HepG2 (cell line): ENCODE results near the gene DDX1. TPM values are rescaled to one million over a fixed set of nuclear protein-coding genes. Genes with fewer than 3 reads are reported as not detected.

Experiments
- EEA1 ChIP-seq: sonication (generic); formaldehyde crosslinking; IDR thresholded peaks from 2 replicates; pipeline ENCODE4 v1.5.1; 2020; ENCODE audit warnings: mild to moderate bottlenecking, missing genetic modification reagents, borderline replicate concordance
- GRHL1 ChIP-seq: sonication (generic); formaldehyde crosslinking; conservative IDR thresholded peaks from 2 replicates; pipeline ENCODE4 v1.8.0; 2022; ENCODE audit warnings: missing genetic modification reagents
- LBX2 ChIP-seq: sonication (generic); formaldehyde crosslinking; IDR thresholded peaks from 2 replicates; pipeline ENCODE4 v1.5.0; 2020; ENCODE audit warnings: missing genetic modification reagents, mild to moderate bottlenecking, borderline replicate concordance
- PCBP2 ChIP-seq: fragments of 200-400 bp; formaldehyde crosslinking; optimal IDR thresholded peaks from 2 replicates; pipeline ENCODE3; 2018; ENCODE audit warnings: low read length, low read depth; ENCODE audit not compliant: poor library complexity, severe bottlenecking
- SIX4 ChIP-seq: sonication (generic); formaldehyde crosslinking; IDR thresholded peaks from 2 replicates; pipeline ENCODE4 v1.4.0; 2020; ENCODE audit warnings: missing genetic modification reagents
- SNAI1 ChIP-seq: sonication (generic); formaldehyde crosslinking; IDR thresholded peaks from 2 replicates; pipeline ENCODE4 v1.5.0; 2020; ENCODE audit warnings: mild to moderate bottlenecking, missing genetic modification reagents, borderline replicate concordance
- XBP1 ChIP-seq: sonication (generic); formaldehyde crosslinking; IDR thresholded peaks from 2 replicates; pipeline ENCODE4 v1.5.0; 2020; ENCODE audit warnings: missing genetic modification reagents
- ZBTB14 ChIP-seq: sonication (generic); formaldehyde crosslinking; IDR thresholded peaks from 2 replicates; pipeline ENCODE4 v1.4.0; 2020; ENCODE audit warnings: missing genetic modification reagents
- ZIK1 ChIP-seq: sonication (generic); formaldehyde crosslinking; IDR thresholded peaks from 2 replicates; pipeline ENCODE4 v1.5.0; 2020; ENCODE audit warnings: mild to moderate bottlenecking, low read depth, missing genetic modification reagents, borderline replicate concordance
- ZNF20 ChIP-seq: sonication (generic); formaldehyde crosslinking; IDR thresholded peaks from 2 replicates; pipeline ENCODE4 v1.4.0; 2020; ENCODE audit warnings: mild to moderate bottlenecking, moderate library complexity, missing genetic modification reagents
- ZNF234 ChIP-seq: sonication (generic); formaldehyde crosslinking; conservative IDR thresholded peaks from 2 replicates; pipeline ENCODE4 v1.5.1; 2020; ENCODE audit warnings: mild to moderate bottlenecking, missing genetic modification reagents
- ZNF644 ChIP-seq: IDR thresholded peaks from 2 replicates; pipeline ENCODE4 v1.6.1; 2016; ENCODE audit warnings: low read depth
- ZNF747 ChIP-seq: sonication (generic); formaldehyde crosslinking; IDR thresholded peaks from 2 replicates; pipeline ENCODE4 v1.8.1; 2023; ENCODE audit warnings: missing genetic modification reagents, mild to moderate bottlenecking, borderline replicate concordance
- polyA plus RNA-seq, 8 experiments: library from polyadenylated mRNA; depleted of rRNA in 3 of 8; stranded (reverse) in 7 of 8; unstranded in 1 of 8; fragments of >200 nt; fragmentation: Illumina TruSeq in 4 of 8; extraction: Trizol in 4 of 8; gene quantifications; 2 replicates each; pipeline versions ENCODE4 v1.2.1 to v1.2.3, GENCODE V29; 2011 to 2016; ENCODE audit warnings: low read depth in 4 of 8, missing spikeins in 1 of 8, mixed read lengths in 1 of 8; ENCODE audit not compliant: insufficient read depth in 1 of 8
- total RNA-seq, 5 experiments: library from RNA; depleted of rRNA; stranded (reverse); fragments of >200 nt; fragmentation: Illumina TruSeq; extraction: Trizol; gene quantifications; 2 replicates each; pipeline ENCODE4 v1.2.3, GENCODE V29; 2016; ENCODE audit warnings: low read depth in 1 of 5
- TF ChIP-seq, protein P1 (sequence below): sonication (generic); formaldehyde crosslinking; IDR thresholded peaks from 2 replicates; pipeline ENCODE4 v1.4.0; 2020; ENCODE audit warnings: missing genetic modification reagents
- TF ChIP-seq, protein P2 (sequence below): sonication (generic); formaldehyde crosslinking; IDR thresholded peaks from 2 replicates; pipeline ENCODE4 v1.9.0; 2022; ENCODE audit warnings: missing genetic modification reagents, mild to moderate bottlenecking, borderline replicate concordance
- TF ChIP-seq, protein P3 (sequence below): sonication (generic); formaldehyde crosslinking; conservative IDR thresholded peaks from 2 replicates; pipeline ENCODE4 v1.8.1; 2023; ENCODE audit warnings: missing genetic modification reagents

Gene DDX1
- total and polyA plus RNA-seq, 2 of the 13 experiments (the other 11 are each of a cell fraction or from before 2014, with no cell fraction given), result 81.6 to 130 TPM

GRCh38 chr2:15560140-15560987 is 31.3 kb upstream of the DDX1 start (continued):
- TF ChIP-seq, protein P1, sequence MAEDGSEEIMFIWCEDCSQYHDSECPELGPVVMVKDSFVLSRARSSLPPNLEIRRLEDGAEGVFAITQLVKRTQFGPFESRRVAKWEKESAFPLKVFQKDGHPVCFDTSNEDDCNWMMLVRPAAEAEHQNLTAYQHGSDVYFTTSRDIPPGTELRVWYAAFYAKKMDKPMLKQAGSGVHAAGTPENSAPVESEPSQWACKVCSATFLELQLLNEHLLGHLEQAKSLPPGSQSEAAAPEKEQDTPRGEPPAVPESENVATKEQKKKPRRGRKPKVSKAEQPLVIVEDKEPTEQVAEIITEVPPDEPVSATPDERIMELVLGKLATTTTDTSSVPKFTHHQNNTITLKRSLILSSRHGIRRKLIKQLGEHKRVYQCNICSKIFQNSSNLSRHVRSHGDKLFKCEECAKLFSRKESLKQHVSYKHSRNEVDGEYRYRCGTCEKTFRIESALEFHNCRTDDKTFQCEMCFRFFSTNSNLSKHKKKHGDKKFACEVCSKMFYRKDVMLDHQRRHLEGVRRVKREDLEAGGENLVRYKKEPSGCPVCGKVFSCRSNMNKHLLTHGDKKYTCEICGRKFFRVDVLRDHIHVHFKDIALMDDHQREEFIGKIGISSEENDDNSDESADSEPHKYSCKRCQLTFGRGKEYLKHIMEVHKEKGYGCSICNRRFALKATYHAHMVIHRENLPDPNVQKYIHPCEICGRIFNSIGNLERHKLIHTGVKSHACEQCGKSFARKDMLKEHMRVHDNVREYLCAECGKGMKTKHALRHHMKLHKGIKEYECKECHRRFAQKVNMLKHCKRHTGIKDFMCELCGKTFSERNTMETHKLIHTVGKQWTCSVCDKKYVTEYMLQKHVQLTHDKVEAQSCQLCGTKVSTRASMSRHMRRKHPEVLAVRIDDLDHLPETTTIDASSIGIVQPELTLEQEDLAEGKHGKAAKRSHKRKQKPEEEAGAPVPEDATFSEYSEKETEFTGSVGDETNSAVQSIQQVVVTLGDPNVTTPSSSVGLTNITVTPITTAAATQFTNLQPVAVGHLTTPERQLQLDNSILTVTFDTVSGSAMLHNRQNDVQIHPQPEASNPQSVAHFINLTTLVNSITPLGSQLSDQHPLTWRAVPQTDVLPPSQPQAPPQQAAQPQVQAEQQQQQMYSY (CRISPR knock-in tag), result peak; percentile 87
- TF ChIP-seq PCBP2 (no peak), ZIK1 (CRISPR knock-in tag) (no peak), ZNF747 (CRISPR knock-in tag) (no peak), XBP1 (no peak), SIX4 (CRISPR knock-in tag) (no peak), ZNF20 (CRISPR knock-in tag) (no peak), LBX2 (CRISPR knock-in tag) (no peak), ZNF644 (CRISPR knock-in tag) (no peak), SNAI1 (no peak), EEA1 (CRISPR knock-in tag) (peak; percentile 37; the same call in 1 of the 2 replicates), ZNF234 (CRISPR knock-in tag) (no peak), GRHL1 (CRISPR knock-in tag) (no peak), ZBTB14 (no peak)
- TF ChIP-seq, protein P2, sequence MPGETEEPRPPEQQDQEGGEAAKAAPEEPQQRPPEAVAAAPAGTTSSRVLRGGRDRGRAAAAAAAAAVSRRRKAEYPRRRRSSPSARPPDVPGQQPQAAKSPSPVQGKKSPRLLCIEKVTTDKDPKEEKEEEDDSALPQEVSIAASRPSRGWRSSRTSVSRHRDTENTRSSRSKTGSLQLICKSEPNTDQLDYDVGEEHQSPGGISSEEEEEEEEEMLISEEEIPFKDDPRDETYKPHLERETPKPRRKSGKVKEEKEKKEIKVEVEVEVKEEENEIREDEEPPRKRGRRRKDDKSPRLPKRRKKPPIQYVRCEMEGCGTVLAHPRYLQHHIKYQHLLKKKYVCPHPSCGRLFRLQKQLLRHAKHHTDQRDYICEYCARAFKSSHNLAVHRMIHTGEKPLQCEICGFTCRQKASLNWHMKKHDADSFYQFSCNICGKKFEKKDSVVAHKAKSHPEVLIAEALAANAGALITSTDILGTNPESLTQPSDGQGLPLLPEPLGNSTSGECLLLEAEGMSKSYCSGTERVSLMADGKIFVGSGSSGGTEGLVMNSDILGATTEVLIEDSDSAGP (CRISPR knock-in tag), result no peak
- TF ChIP-seq, protein P3, sequence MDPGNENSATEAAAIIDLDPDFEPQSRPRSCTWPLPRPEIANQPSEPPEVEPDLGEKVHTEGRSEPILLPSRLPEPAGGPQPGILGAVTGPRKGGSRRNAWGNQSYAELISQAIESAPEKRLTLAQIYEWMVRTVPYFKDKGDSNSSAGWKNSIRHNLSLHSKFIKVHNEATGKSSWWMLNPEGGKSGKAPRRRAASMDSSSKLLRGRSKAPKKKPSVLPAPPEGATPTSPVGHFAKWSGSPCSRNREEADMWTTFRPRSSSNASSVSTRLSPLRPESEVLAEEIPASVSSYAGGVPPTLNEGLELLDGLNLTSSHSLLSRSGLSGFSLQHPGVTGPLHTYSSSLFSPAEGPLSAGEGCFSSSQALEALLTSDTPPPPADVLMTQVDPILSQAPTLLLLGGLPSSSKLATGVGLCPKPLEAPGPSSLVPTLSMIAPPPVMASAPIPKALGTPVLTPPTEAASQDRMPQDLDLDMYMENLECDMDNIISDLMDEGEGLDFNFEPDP, result no peak
